Neural progenitor cell (in vitro differentiated cells): ENCODE data around the gene EP400. TPM values are rescaled to one million over a fixed set of nuclear protein-coding genes. Genes with fewer than 3 reads are reported as not detected.

Experiments used
- DNase-seq: peaks from one replicate; pipeline ENCODE4 v3.0.0-alpha.2; 2016; ENCODE audit warnings: low spot score
- H2AFZ ChIP-seq: fragments of 200-600 bp; sonication (generic); replicated peaks from 2 replicates; pipeline ENCODE4 v1.6.1; 2016; ENCODE audit warnings: antibody characterized with exemption
- H3F3A ChIP-seq: fragments of 200-600 bp; sonication (generic); 2 replicates; pipeline ENCODE4 v1.6.1; 2016; ENCODE audit warnings: antibody characterized with exemption, low read depth
- H3K27ac ChIP-seq: fragments of 200-600 bp; sonication (generic); 2 replicates; pipeline ENCODE4 v1.5.1; 2016; ENCODE audit warnings: mild to moderate bottlenecking
- H3K27me3 ChIP-seq: fragments of 200-600 bp; sonication (generic); 2 replicates; pipeline ENCODE4 v1.6.1; 2016; ENCODE audit warnings: mild to moderate bottlenecking, moderate library complexity
- H3K36me3 ChIP-seq: fragments of 200-600 bp; sonication (generic); 2 replicates; pipeline ENCODE4 v1.5.1; 2016
- H3K4me1 ChIP-seq: fragments of 200-600 bp; sonication (generic); 2 replicates; pipeline ENCODE4 v1.6.1; 2016; ENCODE audit warnings: mixed run types
- H3K4me2 ChIP-seq: fragments of 200-600 bp; sonication (generic); 2 replicates; pipeline ENCODE4 v1.6.1; 2016
- H3K4me3 ChIP-seq: fragments of 200-600 bp; sonication (generic); 2 replicates; pipeline ENCODE4 v1.5.1; 2016
- H3K79me2 ChIP-seq: fragments of 200-600 bp; sonication (generic); 2 replicates; pipeline ENCODE4 v1.6.1; 2016; ENCODE audit warnings: low read depth
- H3K9ac ChIP-seq: fragments of 200-600 bp; sonication (generic); 2 replicates; pipeline ENCODE4 v1.6.1; 2016
- H3K9me3 ChIP-seq: fragments of 200-600 bp; sonication (generic); 2 replicates; pipeline ENCODE4 v1.5.1; 2016; ENCODE audit warnings: low read depth
- H4K20me1 ChIP-seq: fragments of 200-600 bp; sonication (generic); 2 replicates; pipeline ENCODE4 v1.6.1; 2016; ENCODE audit warnings: low read depth
- H3K27ac Mint-ChIP-seq: 3 replicates; pipeline ENCODE4 v1.8.0; 2021; ENCODE audit warnings: mixed read lengths
- H3K27me3 Mint-ChIP-seq: 2 replicates; pipeline ENCODE4 v1.8.0; 2022; ENCODE audit warnings: low read depth, mild to moderate bottlenecking, inconsistent platforms, moderate library complexity, mixed read lengths; ENCODE audit not compliant: insufficient read depth
- H3K36me3 Mint-ChIP-seq: 3 replicates; pipeline ENCODE4 v1.8.0; 2021; ENCODE audit warnings: mixed read lengths
- H3K4me1 Mint-ChIP-seq: 3 replicates; pipeline ENCODE4 v1.8.0; 2021; ENCODE audit warnings: mixed read lengths
- H3K4me3 Mint-ChIP-seq: 3 replicates; pipeline ENCODE4 v1.8.0; 2021; ENCODE audit warnings: mild to moderate bottlenecking, moderate library complexity, mixed read lengths
- H3K9me3 Mint-ChIP-seq: 3 replicates; pipeline ENCODE4 v1.8.0; 2020; ENCODE audit warnings: mixed read lengths
- EZH2 ChIP-seq: fragments of 200-600 bp; sonication (generic); IDR thresholded peaks from 2 replicates; pipeline ENCODE4 v1.6.1; 2017; ENCODE audit warnings: antibody characterized with exemption, mild to moderate bottlenecking, moderate library complexity
- EZH2phosphoT487 ChIP-seq: fragments of 200-600 bp; sonication (generic); IDR thresholded peaks from 2 replicates; pipeline ENCODE4 v1.6.1; 2017; ENCODE audit warnings: antibody characterized with exemption
- total RNA-seq: library from RNA; depleted of rRNA; stranded (reverse); fragments of >200 nt; gene quantifications from 2 replicates; pipeline ENCODE4 v1.2.3, GENCODE V29; 2015; ENCODE audit warnings: low replicate concordance
- TF ChIP-seq, protein P1 (sequence below): fragments of 200-600 bp; sonication (generic); IDR thresholded peaks from 2 replicates; pipeline ENCODE4 v1.5.1; 2017; ENCODE audit warnings: antibody characterized with exemption, mild to moderate bottlenecking

Gene EP400
- total RNA-seq, 1 donor from 2014 or later = 16.3 TPM

DNA sequence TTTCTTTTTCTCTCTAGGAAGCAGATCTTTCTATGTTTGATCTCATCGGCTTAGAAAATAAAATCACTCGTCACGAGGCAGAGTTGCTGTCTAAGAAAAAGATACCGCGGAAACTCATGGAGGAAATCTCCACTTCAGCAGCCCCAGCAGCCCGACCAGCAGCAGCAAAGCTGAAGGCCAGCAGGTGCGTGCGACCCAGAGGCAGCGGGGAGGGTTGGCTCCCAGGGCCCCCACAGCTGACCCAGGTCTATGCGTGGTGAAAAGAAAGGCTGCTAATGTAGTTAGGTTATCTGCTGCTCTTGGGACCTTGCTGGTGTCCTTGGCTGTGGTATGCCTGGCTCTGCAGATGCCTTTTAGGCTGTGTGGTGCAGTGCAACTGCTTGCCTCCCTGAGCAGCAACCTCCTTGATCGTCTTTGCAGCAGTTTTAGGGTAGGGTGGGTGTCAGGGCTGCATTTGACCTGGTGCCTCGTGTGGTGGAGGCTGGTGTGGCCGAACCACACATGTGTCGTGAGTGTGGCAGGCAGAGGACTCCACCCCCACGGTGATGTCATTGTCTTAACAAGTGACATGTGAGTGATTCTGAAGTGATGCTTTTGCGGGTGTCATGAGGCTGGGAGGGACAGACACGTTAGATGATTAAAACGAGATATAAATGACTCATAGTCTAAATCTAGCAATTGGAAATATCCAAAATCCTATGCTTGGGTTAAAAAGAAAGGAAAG is 68.6 kb downstream of the EP400 start:
- no peaks in the 10 kb centered on the region for H3K79me2 ChIP-seq
- H3K4me1 ChIP-seq = no peaks in the 10 kb centered on the region
- no peaks in the 10 kb centered on the region for H3F3A ChIP-seq
- peaks cover 8% of the 10 kb centered on the region for H4K20me1 ChIP-seq
- H3K27ac Mint-ChIP-seq = no peak overlapping the region
- no peak overlapping the region for H3K27ac ChIP-seq
- no peaks in the 10 kb centered on the region for H3K4me1 Mint-ChIP-seq
- H3K36me3 ChIP-seq = peaks cover 6% of the 10 kb centered on the region
- H3K27me3 Mint-ChIP-seq = peaks cover 6% of the 10 kb centered on the region
- H3K9me3 Mint-ChIP-seq = no peaks in the 10 kb centered on the region
- H3K27me3 ChIP-seq = no peaks in the 10 kb centered on the region
- peaks cover 27% of the 10 kb centered on the region for H3K36me3 Mint-ChIP-seq
- no peak overlapping the region for H2AFZ ChIP-seq
- H3K9me3 ChIP-seq = no peaks in the 10 kb centered on the region
- no peak overlapping the region for H3K4me2 ChIP-seq
- DNase-seq = no peak
- TF ChIP-seq EZH2 = no peak
- TF ChIP-seq, protein P1, sequence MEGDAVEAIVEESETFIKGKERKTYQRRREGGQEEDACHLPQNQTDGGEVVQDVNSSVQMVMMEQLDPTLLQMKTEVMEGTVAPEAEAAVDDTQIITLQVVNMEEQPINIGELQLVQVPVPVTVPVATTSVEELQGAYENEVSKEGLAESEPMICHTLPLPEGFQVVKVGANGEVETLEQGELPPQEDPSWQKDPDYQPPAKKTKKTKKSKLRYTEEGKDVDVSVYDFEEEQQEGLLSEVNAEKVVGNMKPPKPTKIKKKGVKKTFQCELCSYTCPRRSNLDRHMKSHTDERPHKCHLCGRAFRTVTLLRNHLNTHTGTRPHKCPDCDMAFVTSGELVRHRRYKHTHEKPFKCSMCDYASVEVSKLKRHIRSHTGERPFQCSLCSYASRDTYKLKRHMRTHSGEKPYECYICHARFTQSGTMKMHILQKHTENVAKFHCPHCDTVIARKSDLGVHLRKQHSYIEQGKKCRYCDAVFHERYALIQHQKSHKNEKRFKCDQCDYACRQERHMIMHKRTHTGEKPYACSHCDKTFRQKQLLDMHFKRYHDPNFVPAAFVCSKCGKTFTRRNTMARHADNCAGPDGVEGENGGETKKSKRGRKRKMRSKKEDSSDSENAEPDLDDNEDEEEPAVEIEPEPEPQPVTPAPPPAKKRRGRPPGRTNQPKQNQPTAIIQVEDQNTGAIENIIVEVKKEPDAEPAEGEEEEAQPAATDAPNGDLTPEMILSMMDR = no peak
- TF ChIP-seq EZH2phosphoT487 = no peak
- no peak overlapping the region for H3K9ac ChIP-seq
- H3K4me3 ChIP-seq = no peak overlapping the region
- H3K4me3 Mint-ChIP-seq = no peak overlapping the region

DNA sequence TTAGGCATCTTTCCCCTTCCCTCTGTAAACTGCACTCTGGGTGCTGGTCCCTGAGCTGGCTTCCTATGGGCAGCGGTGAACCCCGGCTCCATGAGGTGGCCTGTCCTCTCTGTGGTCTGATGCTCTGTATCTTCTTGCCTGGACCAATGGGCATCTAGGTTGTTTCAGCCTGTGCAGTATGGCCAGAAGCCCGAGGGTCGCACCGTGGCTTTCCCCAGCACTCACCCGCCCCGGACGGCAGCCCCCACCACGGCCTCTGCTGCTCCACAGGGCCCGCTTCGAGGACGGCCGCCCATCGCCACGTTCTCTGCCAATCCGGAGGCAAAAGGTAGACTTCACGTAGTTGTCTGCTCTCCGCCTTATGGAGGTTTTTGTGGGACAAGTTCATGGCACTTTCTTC is 70.1 kb downstream of the EP400 start:
- Mint-ChIP-seq H3K27me3 (peaks cover 2% of the 10 kb centered on the region), H3K9me3 (no peaks in the 10 kb centered on the region), H3K4me1 (no peaks in the 10 kb centered on the region), H3K36me3 (peaks cover 27% of the 10 kb centered on the region), H3K27ac (no peak overlapping the region), H3K4me3 (no peak overlapping the region)
- H3K9me3 ChIP-seq = no peaks in the 10 kb centered on the region
- TF ChIP-seq EZH2 (no peak), EZH2phosphoT487 (no peak)
- TF ChIP-seq, protein P1 = no peak
- H3K4me2 ChIP-seq = no peak overlapping the region
- H3F3A ChIP-seq = no peaks in the 10 kb centered on the region
- H3K27ac ChIP-seq = no peak overlapping the region
- H4K20me1 ChIP-seq = peaks cover 3% of the 10 kb centered on the region
- H3K79me2 ChIP-seq = no peaks in the 10 kb centered on the region
- no peak for DNase-seq
- H3K9ac ChIP-seq = no peak overlapping the region
- no peak overlapping the region for H3K4me3 ChIP-seq
- H3K4me1 ChIP-seq = no peaks in the 10 kb centered on the region
- H3K36me3 ChIP-seq = peaks cover 6% of the 10 kb centered on the region
- H2AFZ ChIP-seq = no peak overlapping the region
- H3K27me3 ChIP-seq = no peaks in the 10 kb centered on the region

DNA sequence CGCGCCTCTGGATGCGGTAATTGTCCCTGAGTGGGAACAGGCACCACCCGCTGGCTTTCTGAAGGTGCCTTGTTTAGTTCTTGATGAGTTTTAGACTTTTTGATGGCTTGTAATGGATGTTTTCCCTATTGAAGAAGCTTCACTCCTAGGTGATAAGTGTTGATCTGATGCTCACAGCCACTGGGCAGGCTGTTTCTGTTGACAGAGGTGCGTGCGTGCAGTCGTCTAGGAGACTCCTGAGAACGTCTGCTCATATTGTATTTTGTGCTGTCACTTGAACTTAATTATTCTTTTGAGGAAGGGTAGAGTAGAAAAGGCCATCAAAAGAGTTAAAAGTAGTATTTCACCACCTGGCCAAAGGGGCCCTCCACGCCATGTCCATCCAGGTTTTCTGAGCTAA is 70.5 kb downstream of the EP400 start:
- Histone ChIP-seq H3K36me3 (peaks cover 6% of the 10 kb centered on the region), H3F3A (no peaks in the 10 kb centered on the region), H3K4me3 (no peak overlapping the region), H3K4me2 (no peak overlapping the region), H3K4me1 (no peaks in the 10 kb centered on the region), H3K27ac (no peak overlapping the region), H3K27me3 (no peaks in the 10 kb centered on the region), H3K9me3 (no peaks in the 10 kb centered on the region), H3K79me2 (no peaks in the 10 kb centered on the region), H4K20me1 (peaks cover 3% of the 10 kb centered on the region), H2AFZ (no peak overlapping the region), H3K9ac (no peak overlapping the region)
- DNase-seq = no peak
- H3K27me3 Mint-ChIP-seq = peaks cover 2% of the 10 kb centered on the region
- TF ChIP-seq EZH2 = no peak
- TF ChIP-seq, protein P1 = no peak
- no peak for TF ChIP-seq EZH2phosphoT487
- no peaks in the 10 kb centered on the region for H3K9me3 Mint-ChIP-seq
- no peaks in the 10 kb centered on the region for H3K4me1 Mint-ChIP-seq
- H3K27ac Mint-ChIP-seq = no peak overlapping the region
- peaks cover 30% of the 10 kb centered on the region for H3K36me3 Mint-ChIP-seq
- H3K4me3 Mint-ChIP-seq = no peak overlapping the region
